Measurements from ENCODE around the gene GREM2. TPM values are rescaled to one million over a fixed set of nuclear protein-coding genes. Genes with fewer than 3 reads are reported as not detected.

The GREM2 gene
- total RNA-seq, 1 donor from 2014 or later: not detected

- H3K27ac Mint-ChIP-seq (ENCODE audit: unreplicated experiment): no peak overlapping the region
- no peak for DNase-seq (ENCODE audit: extremely low spot score, unreplicated experiment)
- H3K36me3 Mint-ChIP-seq (ENCODE audit: unreplicated experiment): no peaks in the 10 kb centered on the region
- peaks cover 3% of the 10 kb centered on the region for H3K4me1 Mint-ChIP-seq (ENCODE audit: unreplicated experiment)
- H3K4me3 Mint-ChIP-seq (ENCODE audit: unreplicated experiment): no peak overlapping the region
- H3K27me3 Mint-ChIP-seq (ENCODE audit: unreplicated experiment): peaks cover 36% of the 10 kb centered on the region
- no peaks in the 10 kb centered on the region for H3K9me3 Mint-ChIP-seq (ENCODE audit: unreplicated experiment)
- no peak for TF ChIP-seq CTCF (IDR thresholded peaks at IDR 0.05)
Observed at GRCh38 chr1:240506176-240506575, 105.8 kb downstream of the GREM2 start.

GRCh38 chr1:240503558-240503957 lies 108.4 kb downstream of the GREM2 start:
- Mint-ChIP-seq H3K9me3 (ENCODE audit: unreplicated experiment) (no peaks in the 10 kb centered on the region), H3K27me3 (ENCODE audit: unreplicated experiment) (peaks cover 27% of the 10 kb centered on the region), H3K36me3 (ENCODE audit: unreplicated experiment) (no peaks in the 10 kb centered on the region)

GRCh38 chr1:240503036-240503435 lies 108.9 kb downstream of the GREM2 start:
- H3K27me3 Mint-ChIP-seq (ENCODE audit: unreplicated experiment): peaks cover 24% of the 10 kb centered on the region
- no peaks in the 10 kb centered on the region for H3K36me3 Mint-ChIP-seq (ENCODE audit: unreplicated experiment)
- no peak overlapping the region for H3K4me3 Mint-ChIP-seq (ENCODE audit: unreplicated experiment)
- peaks cover 3% of the 10 kb centered on the region for H3K4me1 Mint-ChIP-seq (ENCODE audit: unreplicated experiment)
- no peaks in the 10 kb centered on the region for H3K9me3 Mint-ChIP-seq (ENCODE audit: unreplicated experiment)
- no peak for DNase-seq (ENCODE audit: extremely low spot score, unreplicated experiment)
- no peak overlapping the region for H3K27ac Mint-ChIP-seq (ENCODE audit: unreplicated experiment)
- TF ChIP-seq CTCF (IDR thresholded peaks at IDR 0.05): no peak

More at GRCh38 chr1:240503558-240503957, 108.4 kb downstream of the GREM2 start:
- no peak for TF ChIP-seq CTCF (IDR thresholded peaks at IDR 0.05)
- Mint-ChIP-seq H3K4me3 (ENCODE audit: unreplicated experiment) (no peak overlapping the region), H3K27ac (ENCODE audit: unreplicated experiment) (no peak overlapping the region), H3K4me1 (ENCODE audit: unreplicated experiment) (peaks cover 3% of the 10 kb centered on the region)
- DNase-seq (ENCODE audit: extremely low spot score, unreplicated experiment): no peak

GRCh38 chr1:240501115-240501514 lies 110.8 kb downstream of the GREM2 start:
- Mint-ChIP-seq H3K36me3 (ENCODE audit: unreplicated experiment) (no peaks in the 10 kb centered on the region), H3K4me1 (ENCODE audit: unreplicated experiment) (peaks cover 3% of the 10 kb centered on the region), H3K27ac (ENCODE audit: unreplicated experiment) (no peak overlapping the region), H3K9me3 (ENCODE audit: unreplicated experiment) (no peaks in the 10 kb centered on the region), H3K27me3 (ENCODE audit: unreplicated experiment) (peaks cover 7% of the 10 kb centered on the region), H3K4me3 (ENCODE audit: unreplicated experiment) (no peak overlapping the region)
- DNase-seq (ENCODE audit: extremely low spot score, unreplicated experiment): no peak
- TF ChIP-seq CTCF (IDR thresholded peaks at IDR 0.05): no peak

- TF ChIP-seq CTCF (IDR thresholded peaks at IDR 0.05): no peak
- Mint-ChIP-seq H3K9me3 (ENCODE audit: unreplicated experiment) (no peaks in the 10 kb centered on the region), H3K27ac (ENCODE audit: unreplicated experiment) (no peak overlapping the region), H3K36me3 (ENCODE audit: unreplicated experiment) (no peaks in the 10 kb centered on the region), H3K27me3 (ENCODE audit: unreplicated experiment) (peaks cover 6% of the 10 kb centered on the region), H3K4me3 (ENCODE audit: unreplicated experiment) (no peak overlapping the region), H3K4me1 (ENCODE audit: unreplicated experiment) (peaks cover 3% of the 10 kb centered on the region)
- DNase-seq (ENCODE audit: extremely low spot score, unreplicated experiment): no peak
Observed at GRCh38 chr1:240500647-240501046, 111.3 kb downstream of the GREM2 start.
